ENCODE data around the gene IRX2. TPM values are rescaled to one million over a fixed set of nuclear protein-coding genes. Genes with fewer than 3 reads are reported as not detected.

Gene IRX2
- total RNA-seq, 1 donor from 2014 or later = 0.52 TPM

DNA sequence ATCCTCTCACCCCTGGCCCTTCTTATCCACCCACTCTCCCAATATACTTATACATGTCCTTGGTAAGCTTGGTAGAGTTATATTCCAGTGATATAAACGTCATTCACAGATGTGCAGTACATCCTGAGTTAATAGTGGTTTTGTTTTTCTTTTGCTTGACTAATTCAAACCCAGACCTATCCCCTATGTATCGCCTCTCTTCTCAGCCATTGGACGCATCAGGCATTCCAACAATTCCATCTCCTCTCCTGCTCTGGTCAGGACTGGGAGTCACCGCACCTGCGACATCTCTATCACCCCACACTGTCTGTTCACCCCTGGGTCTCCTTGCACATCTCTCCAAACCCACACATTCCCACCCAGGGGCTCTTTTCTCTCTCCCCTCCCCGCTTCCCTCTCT is 21.9 kb upstream of the IRX2 start:
- H3K36me3 ChIP-seq (ENCODE audit: control insufficient read depth in 3 of 3, insufficient read depth in 3 of 3, low read length in 3 of 3) = no peaks in the 10 kb centered on the region
- peaks cover 0 to 4% (median 0%) of the 10 kb centered on the region in 3 donors for H3K27me3 ChIP-seq (ENCODE audit: control insufficient read depth in 3 of 3, insufficient read depth in 3 of 3, low read length in 3 of 3)
- no peak overlapping the region for H3K27ac ChIP-seq (ENCODE audit: low read depth, low read length)
- no peak overlapping the region for H3K4me3 ChIP-seq (ENCODE audit: low read length in 3 of 3)
- H3K9me3 ChIP-seq (ENCODE audit: control insufficient read depth in 3 of 3, low read length in 3 of 3) = no peaks in the 10 kb centered on the region
- H3K9ac ChIP-seq (ENCODE audit: low read depth in 1 of 3, low read length in 3 of 3) = no peak overlapping the region
- no peaks in the 10 kb centered on the region for H3K4me1 ChIP-seq (ENCODE audit: control insufficient read depth in 3 of 3, insufficient read depth in 3 of 3, low read length in 3 of 3)

DNA sequence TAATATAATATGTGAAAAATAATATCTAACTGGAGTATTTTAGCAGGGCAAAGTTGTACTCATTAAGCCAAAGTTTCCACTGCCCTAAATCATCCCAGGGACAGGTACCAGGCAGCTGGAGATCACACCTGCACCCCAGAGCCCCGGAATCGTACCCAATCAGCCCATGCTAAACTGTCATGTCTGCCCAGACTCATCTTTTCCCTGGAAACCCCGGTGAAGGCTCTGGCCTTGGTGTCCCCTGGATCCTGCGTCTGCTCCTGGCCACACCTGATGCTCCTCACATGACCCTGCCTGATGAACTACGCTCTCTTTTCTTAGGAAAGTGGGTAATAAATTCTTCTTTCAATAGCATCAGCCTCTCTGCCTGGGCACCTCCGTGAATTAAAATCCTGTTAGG is 15.6 kb upstream of the IRX2 start:
- Histone ChIP-seq H3K9ac (ENCODE audit: low read depth in 1 of 3, low read length in 3 of 3) (no peak overlapping the region), H3K36me3 (ENCODE audit: control insufficient read depth in 3 of 3, insufficient read depth in 3 of 3, low read length in 3 of 3) (no peaks in the 10 kb centered on the region), H3K4me3 (ENCODE audit: low read length in 3 of 3) (no peak overlapping the region), H3K4me1 (ENCODE audit: control insufficient read depth in 3 of 3, insufficient read depth in 3 of 3, low read length in 3 of 3) (no peaks in the 10 kb centered on the region), H3K27ac (ENCODE audit: low read depth, low read length) (no peak overlapping the region), H3K9me3 (ENCODE audit: control insufficient read depth in 3 of 3, low read length in 3 of 3) (no peaks in the 10 kb centered on the region), H3K27me3 (ENCODE audit: control insufficient read depth in 3 of 3, insufficient read depth in 3 of 3, low read length in 3 of 3) (peaks cover 0 to 32% (median 5%) of the 10 kb centered on the region in 3 donors)

GRCh38 chr5:2764581-2764980 is 13.1 kb upstream of the IRX2 start:
- no peak overlapping the region for H3K4me3 ChIP-seq (ENCODE audit: low read length in 3 of 3)
- no peaks in the 10 kb centered on the region for H3K4me1 ChIP-seq (ENCODE audit: control insufficient read depth in 3 of 3, insufficient read depth in 3 of 3, low read length in 3 of 3)
- H3K27ac ChIP-seq (ENCODE audit: low read depth, low read length) = no peak overlapping the region
- no peaks in the 10 kb centered on the region for H3K9me3 ChIP-seq (ENCODE audit: control insufficient read depth in 3 of 3, low read length in 3 of 3)
- no peak overlapping the region for H3K9ac ChIP-seq (ENCODE audit: low read depth in 1 of 3, low read length in 3 of 3)
- H3K27me3 ChIP-seq (ENCODE audit: control insufficient read depth in 3 of 3, insufficient read depth in 3 of 3, low read length in 3 of 3) = peaks cover 5 to 35% (median 9%) of the 10 kb centered on the region in 3 donors
- no peaks in the 10 kb centered on the region for H3K36me3 ChIP-seq (ENCODE audit: control insufficient read depth in 3 of 3, insufficient read depth in 3 of 3, low read length in 3 of 3)

DNA sequence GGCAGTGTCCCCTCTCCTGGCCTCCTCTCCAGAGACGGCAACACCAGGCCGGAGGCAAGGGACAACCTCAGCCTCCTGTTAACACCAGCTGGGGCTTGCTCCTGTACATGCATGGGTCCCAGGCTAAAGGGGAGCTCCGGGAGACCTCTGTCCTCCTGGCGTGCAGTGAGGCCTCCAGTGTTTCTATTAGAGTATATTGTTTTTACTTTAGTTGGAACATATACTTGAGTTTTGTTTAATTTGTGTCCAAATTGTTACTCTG is 12.0 kb upstream of the IRX2 start:
- no peak overlapping the region for H3K4me3 ChIP-seq (ENCODE audit: low read length in 3 of 3)
- H3K4me1 ChIP-seq (ENCODE audit: control insufficient read depth in 3 of 3, insufficient read depth in 3 of 3, low read length in 3 of 3) = no peaks in the 10 kb centered on the region
- H3K9ac ChIP-seq (ENCODE audit: low read depth in 1 of 3, low read length in 3 of 3) = no peak overlapping the region
- peaks cover 17 to 47% (median 20%) of the 10 kb centered on the region in 3 donors for H3K27me3 ChIP-seq (ENCODE audit: control insufficient read depth in 3 of 3, insufficient read depth in 3 of 3, low read length in 3 of 3)
- no peaks in the 10 kb centered on the region for H3K9me3 ChIP-seq (ENCODE audit: control insufficient read depth in 3 of 3, low read length in 3 of 3)
- no peak overlapping the region for H3K27ac ChIP-seq (ENCODE audit: low read depth, low read length)
- H3K36me3 ChIP-seq (ENCODE audit: control insufficient read depth in 3 of 3, insufficient read depth in 3 of 3, low read length in 3 of 3) = no peaks in the 10 kb centered on the region

DNA sequence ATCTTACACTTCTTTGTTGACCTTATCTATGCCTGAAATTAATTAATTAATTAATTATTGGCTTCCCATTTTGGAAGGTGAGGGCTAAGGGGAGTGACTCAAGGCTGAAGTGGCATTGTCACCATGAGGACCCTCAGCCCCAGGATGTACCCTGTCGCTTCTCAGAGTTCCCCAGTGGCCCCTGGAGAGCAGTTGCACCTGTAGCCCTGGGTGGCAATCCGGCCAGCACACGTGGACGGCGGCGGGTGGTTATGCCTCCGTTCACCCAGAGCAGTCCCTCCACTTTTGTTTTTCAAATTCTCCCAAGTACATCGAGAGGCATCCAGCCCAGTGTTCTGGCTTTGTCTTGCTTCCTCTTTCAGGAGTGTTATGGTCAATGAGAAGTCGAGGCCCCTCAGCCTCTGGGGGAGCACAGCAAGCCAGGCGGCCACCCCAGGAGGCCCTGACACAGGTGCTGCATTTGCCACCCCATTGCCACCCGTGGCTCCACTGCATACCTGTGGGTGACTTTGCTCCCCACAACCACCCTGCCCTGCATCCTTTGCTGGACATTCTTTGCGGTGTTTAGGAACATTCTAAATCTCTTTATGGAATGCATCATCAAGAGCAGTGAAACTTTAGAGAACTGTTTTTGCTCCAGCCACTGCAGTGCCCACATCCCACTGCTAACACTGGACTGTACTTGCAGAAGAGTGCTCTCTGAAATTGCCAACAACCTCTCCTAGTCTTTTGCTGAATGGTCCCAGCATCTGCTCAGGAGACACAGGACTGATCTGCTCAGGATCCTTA is 11.5 kb upstream of the IRX2 start:
- peaks cover 19 to 51% (median 24%) of the 10 kb centered on the region in 3 donors for H3K27me3 ChIP-seq (ENCODE audit: control insufficient read depth in 3 of 3, insufficient read depth in 3 of 3, low read length in 3 of 3)
- H3K4me1 ChIP-seq (ENCODE audit: control insufficient read depth in 3 of 3, insufficient read depth in 3 of 3, low read length in 3 of 3) = no peaks in the 10 kb centered on the region
- H3K27ac ChIP-seq (ENCODE audit: low read depth, low read length) = no peak overlapping the region
- H3K4me3 ChIP-seq (ENCODE audit: low read length in 3 of 3) = no peak overlapping the region
- H3K9ac ChIP-seq (ENCODE audit: low read depth in 1 of 3, low read length in 3 of 3) = no peak overlapping the region
- no peaks in the 10 kb centered on the region for H3K9me3 ChIP-seq (ENCODE audit: control insufficient read depth in 3 of 3, low read length in 3 of 3)
- no peaks in the 10 kb centered on the region for H3K36me3 ChIP-seq (ENCODE audit: control insufficient read depth in 3 of 3, insufficient read depth in 3 of 3, low read length in 3 of 3)

DNA sequence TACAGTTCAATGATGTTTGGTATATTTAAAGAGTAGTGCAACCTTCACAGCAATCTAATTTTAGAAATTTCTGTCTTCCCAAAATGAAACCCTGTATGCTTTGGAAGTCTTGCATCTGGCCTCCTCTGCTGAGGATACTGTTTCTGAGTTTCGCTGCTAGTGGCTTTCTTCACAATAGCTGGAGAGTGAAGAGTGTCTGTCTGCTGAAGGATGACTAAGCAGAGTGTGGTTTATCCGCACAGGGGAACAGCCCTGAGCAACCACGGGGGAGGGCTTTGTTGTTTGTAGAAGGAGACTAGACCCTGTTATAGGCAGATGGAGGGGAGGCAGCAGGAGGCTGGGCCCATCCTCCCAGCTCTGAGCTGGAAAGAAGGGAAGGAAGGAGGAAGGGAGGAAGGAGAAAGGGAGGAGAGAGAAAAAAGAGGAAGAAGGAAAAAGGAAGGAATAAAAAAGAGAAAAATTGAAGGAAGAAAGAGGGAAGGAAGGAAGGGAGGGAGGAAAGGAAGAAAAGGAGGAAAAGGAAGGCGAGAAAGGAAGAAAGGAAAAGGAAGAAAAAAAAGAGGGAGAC is 10.5 kb upstream of the IRX2 start:
- Histone ChIP-seq H3K9me3 (ENCODE audit: control insufficient read depth in 3 of 3, low read length in 3 of 3) (no peaks in the 10 kb centered on the region), H3K27me3 (ENCODE audit: control insufficient read depth in 3 of 3, insufficient read depth in 3 of 3, low read length in 3 of 3) (peaks cover 28 to 56% (median 33%) of the 10 kb centered on the region in 3 donors), H3K4me3 (ENCODE audit: low read length in 3 of 3) (no peak overlapping the region), H3K4me1 (ENCODE audit: control insufficient read depth in 3 of 3, insufficient read depth in 3 of 3, low read length in 3 of 3) (peaks cover 0 to 3% (median 2%) of the 10 kb centered on the region in 3 donors), H3K27ac (ENCODE audit: low read depth, low read length) (no peak overlapping the region), H3K36me3 (ENCODE audit: control insufficient read depth in 3 of 3, insufficient read depth in 3 of 3, low read length in 3 of 3) (no peaks in the 10 kb centered on the region), H3K9ac (ENCODE audit: low read depth in 1 of 3, low read length in 3 of 3) (no peak overlapping the region)

- Histone ChIP-seq H3K4me3 (ENCODE audit: low read length in 3 of 3) (no peak overlapping the region), H3K9me3 (ENCODE audit: control insufficient read depth in 3 of 3, low read length in 3 of 3) (no peaks in the 10 kb centered on the region), H3K27me3 (ENCODE audit: control insufficient read depth in 3 of 3, insufficient read depth in 3 of 3, low read length in 3 of 3) (peaks cover 48 to 64% (median 53%) of the 10 kb centered on the region in 3 donors), H3K9ac (ENCODE audit: low read depth in 1 of 3, low read length in 3 of 3) (no peak overlapping the region), H3K27ac (ENCODE audit: low read depth, low read length) (no peak overlapping the region), H3K36me3 (ENCODE audit: control insufficient read depth in 3 of 3, insufficient read depth in 3 of 3, low read length in 3 of 3) (no peaks in the 10 kb centered on the region), H3K4me1 (ENCODE audit: control insufficient read depth in 3 of 3, insufficient read depth in 3 of 3, low read length in 3 of 3) (peaks cover 0 to 13% (median 4%) of the 10 kb centered on the region in 3 donors)
Observed at GRCh38 chr5:2759696-2760461, 8.4 kb upstream of the IRX2 start.

GRCh38 chr5:2759091-2759490 is 7.6 kb upstream of the IRX2 start:
- Histone ChIP-seq H3K36me3 (ENCODE audit: control insufficient read depth in 3 of 3, insufficient read depth in 3 of 3, low read length in 3 of 3) (no peaks in the 10 kb centered on the region), H3K9ac (ENCODE audit: low read depth in 1 of 3, low read length in 3 of 3) (no peak overlapping the region), H3K9me3 (ENCODE audit: control insufficient read depth in 3 of 3, low read length in 3 of 3) (no peaks in the 10 kb centered on the region), H3K4me1 (ENCODE audit: control insufficient read depth in 3 of 3, insufficient read depth in 3 of 3, low read length in 3 of 3) (peaks cover 0 to 13% (median 8%) of the 10 kb centered on the region in 3 donors), H3K4me3 (ENCODE audit: low read length in 3 of 3) (no peak overlapping the region), H3K27ac (ENCODE audit: low read depth, low read length) (no peak overlapping the region), H3K27me3 (ENCODE audit: control insufficient read depth in 3 of 3, insufficient read depth in 3 of 3, low read length in 3 of 3) (peaks cover 55 to 66% (median 61%) of the 10 kb centered on the region in 3 donors)

GRCh38 chr5:2758632-2759031 is 7.2 kb upstream of the IRX2 start:
- no peak overlapping the region for H3K27ac ChIP-seq (ENCODE audit: low read depth, low read length)
- peaks cover 58 to 68% (median 62%) of the 10 kb centered on the region in 3 donors for H3K27me3 ChIP-seq (ENCODE audit: control insufficient read depth in 3 of 3, insufficient read depth in 3 of 3, low read length in 3 of 3)

More at GRCh38 chr5:2758632-2759031, 7.2 kb upstream of the IRX2 start:
- H3K9me3 ChIP-seq (ENCODE audit: control insufficient read depth in 3 of 3, low read length in 3 of 3) = no peaks in the 10 kb centered on the region
- H3K9ac ChIP-seq (ENCODE audit: low read depth in 1 of 3, low read length in 3 of 3) = no peak overlapping the region
- H3K36me3 ChIP-seq (ENCODE audit: control insufficient read depth in 3 of 3, insufficient read depth in 3 of 3, low read length in 3 of 3) = no peaks in the 10 kb centered on the region
- H3K4me3 ChIP-seq (ENCODE audit: low read length in 3 of 3) = no peak overlapping the region
- H3K4me1 ChIP-seq (ENCODE audit: control insufficient read depth in 3 of 3, insufficient read depth in 3 of 3, low read length in 3 of 3) = peaks cover 0 to 13% (median 8%) of the 10 kb centered on the region in 3 donors

All from skeletal muscle tissue (tissue), 4 donors.